GM23338 (cell line): ENCODE results near the gene EXOC3. TPM values are rescaled to one million over a fixed set of nuclear protein-coding genes. Genes with fewer than 3 reads are reported as not detected.
A peak's percentile ranks its signal among the peaks of the same experiment; 100 is the strongest.

ENCODE experiments used
- ATAC-seq: fragments of 200-7000 bp; cut with Tn5 transposase; 3 replicates; pipeline ENCODE4 v1.9.1; 2020
- DNase-seq: peaks from one replicate; pipeline ENCODE4 v3.0.0-alpha.2; 2015; ENCODE audit warnings: low spot score
- H2AFZ ChIP-seq: fragments of 200-600 bp; sonication (generic); 2 replicates; pipeline ENCODE4 v1.8.0; 2016; ENCODE audit warnings: antibody characterized with exemption, mild to moderate bottlenecking, moderate library complexity
- H3F3A ChIP-seq: fragments of 200-600 bp; sonication (generic); replicated peaks from 2 replicates; pipeline ENCODE4 v1.8.0; 2017; ENCODE audit warnings: antibody characterized with exemption, mixed run types, low read depth
- H3K27ac ChIP-seq: fragments of 200-600 bp; sonication (generic); 2 replicates; pipeline ENCODE4 v1.6.1; 2016; ENCODE audit warnings: low read depth
- H3K27me3 ChIP-seq: fragments of 200-600 bp; sonication (generic); 2 replicates; pipeline ENCODE4 v1.8.0; 2016; ENCODE audit warnings: mild to moderate bottlenecking, mixed run types, moderate library complexity; ENCODE audit not compliant: insufficient read depth
- H3K36me3 ChIP-seq: fragments of 200-600 bp; sonication (generic); 2 replicates; pipeline ENCODE4 v1.8.0; 2016; ENCODE audit warnings: mild to moderate bottlenecking; ENCODE audit not compliant: insufficient read depth
- H3K4me1 ChIP-seq: fragments of 200-600 bp; sonication (generic); 2 replicates; pipeline ENCODE4 v1.8.0; 2016; ENCODE audit warnings: mild to moderate bottlenecking, moderate library complexity; ENCODE audit not compliant: insufficient read depth
- H3K4me2 ChIP-seq: fragments of 200-600 bp; sonication (generic); 2 replicates; pipeline ENCODE4 v1.7.1; 2017; ENCODE audit warnings: mixed run types
- H3K4me3 ChIP-seq: fragments of 200-600 bp; sonication (generic); 2 replicates; pipeline ENCODE4 v1.6.1; 2016; ENCODE audit warnings: mixed run types
- H3K79me2 ChIP-seq: fragments of 200-600 bp; sonication (generic); replicated peaks from 2 replicates; pipeline ENCODE4 v1.8.0; 2017; ENCODE audit warnings: mild to moderate bottlenecking; ENCODE audit not compliant: insufficient read depth
- H3K9me2 ChIP-seq: fragments of 200-600 bp; sonication (generic); 2 replicates; pipeline ENCODE4 v1.8.0; 2017; ENCODE audit not compliant: insufficient read depth
- H4K20me1 ChIP-seq: fragments of 200-600 bp; sonication (generic); replicated peaks from 2 replicates; pipeline ENCODE4 v1.8.0; 2017; ENCODE audit warnings: mild to moderate bottlenecking; ENCODE audit not compliant: insufficient read depth
- H3K27ac Mint-ChIP-seq: 2 replicates; pipeline ENCODE4 v1.8.0; 2020; ENCODE audit warnings: inconsistent platforms, mild to moderate bottlenecking, moderate library complexity, mixed read lengths
- H3K27me3 Mint-ChIP-seq: 3 replicates; pipeline ENCODE4 v1.8.0; 2022; ENCODE audit warnings: low read depth, mild to moderate bottlenecking, moderate library complexity, mixed read lengths, inconsistent platforms; ENCODE audit not compliant: insufficient read depth, poor library complexity
- H3K36me3 Mint-ChIP-seq: 3 replicates; pipeline ENCODE4 v1.8.0; 2021; ENCODE audit warnings: low read depth, mild to moderate bottlenecking, inconsistent platforms, moderate library complexity, mixed read lengths
- H3K4me1 Mint-ChIP-seq: 3 replicates; pipeline ENCODE4 v1.8.0; 2020; ENCODE audit warnings: mild to moderate bottlenecking, inconsistent platforms, mixed read lengths
- H3K4me3 Mint-ChIP-seq: 3 replicates; pipeline ENCODE4 v1.8.0; 2021; ENCODE audit warnings: moderate library complexity, mild to moderate bottlenecking, inconsistent platforms, mixed read lengths
- H3K9me3 Mint-ChIP-seq: 3 replicates; pipeline ENCODE4 v1.8.0; 2020; ENCODE audit warnings: moderate library complexity, mild to moderate bottlenecking, inconsistent platforms, mixed read lengths
- CREB1 ChIP-seq: fragments of 250-450 bp; sonication (Bioruptor Pico); IDR thresholded peaks from 2 replicates; pipeline ENCODE4 v1.5.0; 2020; ENCODE audit warnings: low read depth, mild to moderate bottlenecking, moderate library complexity
- CTCF ChIP-seq, 2 experiments: fragments of 200-600 bp in 1 of 2; sonication (generic) in 1 of 2; conservative IDR thresholded peaks; 2 replicates each; pipeline versions ENCODE4 v1.5.1 to v1.6.1; 2016 to 2017; ENCODE audit warnings: antibody characterized with exemption in 2 of 2, low read depth in 2 of 2, mild to moderate bottlenecking in 2 of 2, moderate library complexity in 1 of 2
- EZH2 ChIP-seq: fragments of 200-600 bp; sonication (generic); IDR thresholded peaks from one replicate; pipeline ENCODE4 v1.8.0; 2017; ENCODE audit warnings: antibody characterized with exemption, mild to moderate bottlenecking, low read depth; ENCODE audit not compliant: unreplicated experiment
- EZH2phosphoT487 ChIP-seq: fragments of 200-600 bp; sonication (generic); IDR thresholded peaks from one replicate; pipeline ENCODE4 v1.8.1; 2018; ENCODE audit warnings: antibody characterized with exemption; ENCODE audit not compliant: unreplicated experiment
- NANOG ChIP-seq: IDR thresholded peaks from 2 replicates; pipeline ENCODE4 v1.6.1; 2016; ENCODE audit warnings: antibody characterized with exemption, borderline replicate concordance
- POLR2AphosphoS5 ChIP-seq: IDR thresholded peaks from 2 replicates; pipeline ENCODE4 v1.6.1; 2016; ENCODE audit warnings: antibody characterized with exemption, low read depth
- STAT1 ChIP-seq: IDR thresholded peaks from one replicate; pipeline ENCODE4 v1.6.1; 2016; ENCODE audit warnings: antibody characterized with exemption; ENCODE audit not compliant: unreplicated experiment
- ZNF114 ChIP-seq: fragments of 250-450 bp; sonication (Bioruptor Pico); IDR thresholded peaks from 2 replicates; pipeline ENCODE4 v1.5.0; 2020; ENCODE audit warnings: mild to moderate bottlenecking, moderate library complexity
- ZNF331 ChIP-seq: fragments of 250-450 bp; sonication (Bioruptor Pico); IDR thresholded peaks from 2 replicates; pipeline ENCODE4 v1.5.0; 2020; ENCODE audit warnings: low read depth, mild to moderate bottlenecking, moderate library complexity
- polyA plus RNA-seq: library from polyadenylated mRNA; unstranded; fragments of >200 nt; fragmentation: Nextera tagmentation; extraction: Ambion mirVana; gene quantifications from 2 replicates; pipeline ENCODE4 v1.2.1, GENCODE V29; 2016
- total RNA-seq: library from RNA; depleted of rRNA; stranded (reverse); fragments of >200 nt; shearing (Covaris generic); gene quantifications from 2 replicates; pipeline ENCODE4 v1.2.3, GENCODE V29; 2014
- TF ChIP-seq, protein P1 (sequence below): IDR thresholded peaks from 2 replicates; pipeline ENCODE4 v1.6.1; 2016; ENCODE audit warnings: antibody characterized with exemption
- TF ChIP-seq, protein P2 (sequence below): IDR thresholded peaks from one replicate; pipeline ENCODE4 v1.6.1; 2018; ENCODE audit warnings: antibody characterized with exemption; ENCODE audit not compliant: unreplicated experiment

The EXOC3 gene
- total and polyA plus RNA-seq, 2 experiments from 2014 or later: 13.4 to 31.6 TPM

DNA sequence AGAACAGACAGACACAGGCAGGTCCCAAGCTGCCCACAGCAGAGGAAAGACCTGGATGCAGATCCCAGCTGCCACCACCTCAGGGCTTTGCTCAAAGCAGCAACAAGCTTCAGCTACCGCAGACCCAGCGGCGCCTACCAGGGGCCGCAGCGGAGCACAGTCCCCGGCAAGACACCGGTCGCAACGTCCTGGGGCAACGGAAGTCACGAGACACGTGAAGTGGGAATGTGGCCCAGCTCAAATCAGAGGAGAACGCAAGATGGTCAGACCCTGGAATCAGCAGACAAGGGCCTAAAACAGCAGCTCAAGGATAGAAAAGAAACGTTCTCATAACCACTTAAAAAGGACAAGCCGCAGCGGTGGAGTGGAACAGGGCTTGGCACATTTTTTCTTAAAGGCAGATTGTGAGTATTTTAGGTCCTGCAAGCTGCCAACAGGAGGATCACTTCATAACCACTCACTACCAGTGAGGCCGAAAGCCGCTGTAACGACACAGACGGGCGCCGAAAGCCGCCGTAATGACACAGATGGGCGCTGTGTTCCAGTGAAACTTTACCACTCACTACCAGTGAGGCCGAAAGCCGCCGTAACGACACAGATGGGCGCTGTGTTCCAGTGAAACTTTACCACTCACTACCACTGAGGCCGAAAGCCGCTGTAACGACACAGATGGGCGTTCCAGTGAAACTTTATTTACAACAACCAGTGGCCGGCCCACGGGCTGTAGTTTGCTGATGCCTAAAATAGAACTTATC lies 59.5 kb downstream of the EXOC3 start:
- Histone ChIP-seq H3K4me2 (no peak overlapping the region), H2AFZ (no peak overlapping the region), H3K27ac (no peak overlapping the region), H3K4me1 (no peaks in the 10 kb centered on the region), H3K9me2 (no peaks in the 10 kb centered on the region), H3F3A (no peaks in the 10 kb centered on the region), H3K27me3 (no peaks in the 10 kb centered on the region), H3K79me2 (no peaks in the 10 kb centered on the region), H3K4me3 (no peak overlapping the region), H4K20me1 (no peaks in the 10 kb centered on the region), H3K36me3 (no peaks in the 10 kb centered on the region)
- no peak overlapping the region for H3K27ac Mint-ChIP-seq
- peaks cover 77% of the 10 kb centered on the region for H3K27me3 Mint-ChIP-seq
- TF ChIP-seq CTCF (conservative IDR thresholded peaks at IDR 0.05; ENCODE audit: low read depth in 2 of 2): peak in 1 of 2 experiments; percentile 30; a peak in 2 of 4 replicates
- no peak for TF ChIP-seq STAT1
- no peak for TF ChIP-seq EZH2
- no peak for TF ChIP-seq POLR2AphosphoS5
- no peak for TF ChIP-seq NANOG
- no peak for TF ChIP-seq ZNF114 (CRISPR knock-in tag)
- TF ChIP-seq, protein P1, sequence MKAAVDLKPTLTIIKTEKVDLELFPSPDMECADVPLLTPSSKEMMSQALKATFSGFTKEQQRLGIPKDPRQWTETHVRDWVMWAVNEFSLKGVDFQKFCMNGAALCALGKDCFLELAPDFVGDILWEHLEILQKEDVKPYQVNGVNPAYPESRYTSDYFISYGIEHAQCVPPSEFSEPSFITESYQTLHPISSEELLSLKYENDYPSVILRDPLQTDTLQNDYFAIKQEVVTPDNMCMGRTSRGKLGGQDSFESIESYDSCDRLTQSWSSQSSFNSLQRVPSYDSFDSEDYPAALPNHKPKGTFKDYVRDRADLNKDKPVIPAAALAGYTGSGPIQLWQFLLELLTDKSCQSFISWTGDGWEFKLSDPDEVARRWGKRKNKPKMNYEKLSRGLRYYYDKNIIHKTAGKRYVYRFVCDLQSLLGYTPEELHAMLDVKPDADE: no peak
- no peak for TF ChIP-seq CREB1
- peak; percentile 40 for DNase-seq
- H3K4me3 Mint-ChIP-seq: no peak overlapping the region
- ATAC-seq: peak; percentile 61
- peaks cover 4% of the 10 kb centered on the region for H3K4me1 Mint-ChIP-seq
- no peaks in the 10 kb centered on the region; the same call in 2 of the 3 replicates for H3K36me3 Mint-ChIP-seq
- H3K9me3 Mint-ChIP-seq: no peaks in the 10 kb centered on the region; the same call in 1 of the 3 replicates

GRCh38 chr5:504326-505154 lies 61.6 kb downstream of the EXOC3 start:
- peak; percentile 28 for ATAC-seq
- Mint-ChIP-seq H3K27ac (no peak overlapping the region), H3K36me3 (no peaks in the 10 kb centered on the region; the same call in 2 of the 3 replicates), H3K4me1 (no peaks in the 10 kb centered on the region; the same call in 1 of the 3 replicates), H3K4me3 (no peak overlapping the region), H3K9me3 (peaks cover 5% of the 10 kb centered on the region; the same call in 2 of the 3 replicates), H3K27me3 (peaks cover 65% of the 10 kb centered on the region)
- no peaks in the 10 kb centered on the region for H3K79me2 ChIP-seq
- no peaks in the 10 kb centered on the region for H3K4me1 ChIP-seq
- H2AFZ ChIP-seq: no peak overlapping the region
- no peaks in the 10 kb centered on the region for H3K9me2 ChIP-seq
- no peak overlapping the region for H3K27ac ChIP-seq
- no peak for DNase-seq
- H3K4me2 ChIP-seq: no peak overlapping the region
- no peaks in the 10 kb centered on the region for H3K36me3 ChIP-seq
- no peaks in the 10 kb centered on the region for H4K20me1 ChIP-seq
- no peaks in the 10 kb centered on the region for H3F3A ChIP-seq
- H3K27me3 ChIP-seq: no peaks in the 10 kb centered on the region
- H3K4me3 ChIP-seq: no peak overlapping the region
- TF ChIP-seq POLR2AphosphoS5 (no peak), STAT1 (no peak), CTCF (conservative IDR thresholded peaks at IDR 0.05; ENCODE audit: low read depth in 2 of 2) (no peak), ZNF331 (no peak), ZNF114 (CRISPR knock-in tag) (no peak), EZH2 (no peak), EZH2phosphoT487 (no peak), NANOG (no peak)
- TF ChIP-seq, protein P2, sequence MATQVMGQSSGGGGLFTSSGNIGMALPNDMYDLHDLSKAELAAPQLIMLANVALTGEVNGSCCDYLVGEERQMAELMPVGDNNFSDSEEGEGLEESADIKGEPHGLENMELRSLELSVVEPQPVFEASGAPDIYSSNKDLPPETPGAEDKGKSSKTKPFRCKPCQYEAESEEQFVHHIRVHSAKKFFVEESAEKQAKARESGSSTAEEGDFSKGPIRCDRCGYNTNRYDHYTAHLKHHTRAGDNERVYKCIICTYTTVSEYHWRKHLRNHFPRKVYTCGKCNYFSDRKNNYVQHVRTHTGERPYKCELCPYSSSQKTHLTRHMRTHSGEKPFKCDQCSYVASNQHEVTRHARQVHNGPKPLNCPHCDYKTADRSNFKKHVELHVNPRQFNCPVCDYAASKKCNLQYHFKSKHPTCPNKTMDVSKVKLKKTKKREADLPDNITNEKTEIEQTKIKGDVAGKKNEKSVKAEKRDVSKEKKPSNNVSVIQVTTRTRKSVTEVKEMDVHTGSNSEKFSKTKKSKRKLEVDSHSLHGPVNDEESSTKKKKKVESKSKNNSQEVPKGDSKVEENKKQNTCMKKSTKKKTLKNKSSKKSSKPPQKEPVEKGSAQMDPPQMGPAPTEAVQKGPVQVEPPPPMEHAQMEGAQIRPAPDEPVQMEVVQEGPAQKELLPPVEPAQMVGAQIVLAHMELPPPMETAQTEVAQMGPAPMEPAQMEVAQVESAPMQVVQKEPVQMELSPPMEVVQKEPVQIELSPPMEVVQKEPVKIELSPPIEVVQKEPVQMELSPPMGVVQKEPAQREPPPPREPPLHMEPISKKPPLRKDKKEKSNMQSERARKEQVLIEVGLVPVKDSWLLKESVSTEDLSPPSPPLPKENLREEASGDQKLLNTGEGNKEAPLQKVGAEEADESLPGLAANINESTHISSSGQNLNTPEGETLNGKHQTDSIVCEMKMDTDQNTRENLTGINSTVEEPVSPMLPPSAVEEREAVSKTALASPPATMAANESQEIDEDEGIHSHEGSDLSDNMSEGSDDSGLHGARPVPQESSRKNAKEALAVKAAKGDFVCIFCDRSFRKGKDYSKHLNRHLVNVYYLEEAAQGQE: no peak
- TF ChIP-seq, protein P1: no peak
